H1 (cell line): ENCODE data around the gene FAM228A. TPM values are rescaled to one million over a fixed set of nuclear protein-coding genes. Genes with fewer than 3 reads are reported as not detected.

Source experiments
- CTCF ChIA-PET: fragments of 300-600 bp; sonication (Branson Sonifier 250); formaldehyde crosslinking; loops from one replicate; lab custom pipeline; 2021; ENCODE audit not compliant: partially characterized antibody; lab: Charles Lee
- POLR2A ChIA-PET: fragments of 300-600 bp; sonication (Branson Sonifier 250); formaldehyde crosslinking; loops from one replicate; lab custom pipeline; 2021; ENCODE audit warnings: inconsistent platforms; ENCODE audit not compliant: partially characterized antibody; lab: Charles Lee
- DNase-seq, 2 experiments: peaks; one replicate each; pipeline versions ENCODE4 v3.0.0 to v3.0.0-alpha.2; 2010 to 2022; ENCODE audit warnings: low spot score in 2 of 2, low read depth in 1 of 2, mixed read lengths in 1 of 2
- FAIRE-seq: peaks from 2 replicates; lab custom pipeline; 2011; peaks lifted over from hg19 to GRCh38; lab: Jason Lieb, UNC
- H2AFZ ChIP-seq: 2 replicates; pipeline ENCODE4 v1.8.1; 2012; ENCODE audit warnings: low read length, inconsistent platforms
- H2AK5ac ChIP-seq: 2 replicates; pipeline ENCODE4 v1.6.1; 2013; ENCODE audit warnings: low read depth, low read length
- H2BK120ac ChIP-seq: replicated peaks from 2 replicates; pipeline ENCODE3; 2013; ENCODE audit warnings: low read depth, low read length, inconsistent platforms
- H2BK12ac ChIP-seq: 2 replicates; pipeline ENCODE4 v1.6.1; 2013; ENCODE audit warnings: low read depth, low read length
- H2BK15ac ChIP-seq: 2 replicates; pipeline ENCODE4 v1.6.1; 2013; ENCODE audit warnings: low read length
- H2BK20ac ChIP-seq: 2 replicates; pipeline ENCODE4 v1.6.1; 2013; ENCODE audit warnings: low read length
- H2BK5ac ChIP-seq: 2 replicates; pipeline ENCODE4 v1.6.1; 2013; ENCODE audit warnings: low read depth, low read length
- H3K14ac ChIP-seq: 2 replicates; pipeline ENCODE4 v1.6.1; 2013; ENCODE audit warnings: inconsistent platforms; ENCODE audit not compliant: insufficient read length
- H3K18ac ChIP-seq: 2 replicates; pipeline ENCODE4 v1.6.1; 2013; ENCODE audit warnings: low read length; ENCODE audit errors: extremely low read depth
- H3K23ac ChIP-seq: 2 replicates; pipeline ENCODE4 v1.6.1; 2013; ENCODE audit warnings: inconsistent platforms; ENCODE audit not compliant: insufficient read length
- H3K23me2 ChIP-seq: 2 replicates; pipeline ENCODE4 v1.6.1; 2013; ENCODE audit warnings: low read depth, low read length
- H3K27ac ChIP-seq: 2 replicates; pipeline ENCODE4 v1.6.1; 2011; ENCODE audit warnings: low read depth, low read length, inconsistent platforms
- H3K27me3 ChIP-seq, 4 experiments: replicated peaks in 1 of 4; 1 replicate in 1 of 4; 2 replicates in 3 of 4; pipeline versions ENCODE4 v1.6.1 to v1.8.1; 2011 to 2013; ENCODE audit warnings: low read length in 3 of 4, mild to moderate bottlenecking in 3 of 4, inconsistent platforms in 2 of 4, mixed read lengths in 2 of 4, moderate library complexity in 1 of 4; ENCODE audit not compliant: control insufficient read depth in 3 of 4, insufficient read depth in 3 of 4; ENCODE audit errors: extremely low read depth in 1 of 4
- H3K36me3 ChIP-seq, 4 experiments: 2 replicates each; pipeline versions ENCODE4 v1.6.1 to v1.8.1; 2011 to 2013; ENCODE audit warnings: mild to moderate bottlenecking in 4 of 4, low read length in 3 of 4, moderate library complexity in 2 of 4, control low read depth in 1 of 4, inconsistent platforms in 1 of 4; ENCODE audit not compliant: insufficient read depth in 4 of 4, control insufficient read depth in 2 of 4
- H3K4ac ChIP-seq: replicated peaks from 2 replicates; pipeline ENCODE3; 2013; ENCODE audit warnings: low read length, low read depth, mixed read lengths, inconsistent platforms; ENCODE audit not compliant: insufficient read length
- H3K4me1 ChIP-seq, 4 experiments: replicated peaks in 1 of 4; 1 replicate in 1 of 4; 2 replicates in 3 of 4; pipeline versions ENCODE4 v1.6.1 to v1.8.1; 2011 to 2013; ENCODE audit warnings: low read length in 3 of 4, inconsistent platforms in 2 of 4, mixed read lengths in 1 of 4; ENCODE audit not compliant: insufficient read depth in 4 of 4, control insufficient read depth in 3 of 4
- H3K4me2 ChIP-seq, 2 experiments: 2 replicates each; pipeline versions ENCODE4 v1.6.1 to v1.8.1; 2011 to 2013; ENCODE audit warnings: low read depth in 2 of 2, low read length in 2 of 2, control low read depth in 1 of 2, inconsistent platforms in 1 of 2, mild to moderate bottlenecking in 1 of 2; ENCODE audit not compliant: insufficient read depth in 1 of 2
- H3K4me3 ChIP-seq, 4 experiments: fragments of 200-600, 300-600 bp in 1 of 4; sonication (generic), shearing (Covaris generic), sonication (Bioruptor Twin) in 1 of 4; 2 replicates each; pipeline versions ENCODE4 v1.5.1 to v1.8.1; 2011 to 2016; ENCODE audit warnings: low read length in 4 of 4, low read depth in 3 of 4, control low read depth in 2 of 4, inconsistent platforms in 2 of 4, mild to moderate bottlenecking in 2 of 4, mixed read lengths in 1 of 4, moderate library complexity in 1 of 4; ENCODE audit not compliant: insufficient read depth in 2 of 4; ENCODE audit errors: extremely low read depth in 1 of 4
- H3K56ac ChIP-seq: replicated peaks from 2 replicates; pipeline ENCODE3; 2013; ENCODE audit warnings: low read depth, mild to moderate bottlenecking, mixed read lengths, low read length, inconsistent platforms; ENCODE audit not compliant: insufficient read length
- H3K79me1 ChIP-seq: 2 replicates; pipeline ENCODE4 v1.6.1; 2013; ENCODE audit warnings: low read depth, low read length, control low read depth
- H3K79me2 ChIP-seq, 2 experiments: 2 replicates each; pipeline versions ENCODE4 v1.6.1 to v1.8.1; 2012 to 2013; ENCODE audit warnings: low read length in 2 of 2, mild to moderate bottlenecking in 2 of 2, inconsistent platforms in 1 of 2; ENCODE audit not compliant: insufficient read depth in 2 of 2, control insufficient read depth in 1 of 2
- H3K9ac ChIP-seq, 4 experiments: replicated peaks in 1 of 4; 1 replicate in 1 of 4; 2 replicates in 3 of 4; pipeline versions ENCODE4 v1.6.1 to v1.8.1; 2011 to 2013; ENCODE audit warnings: low read depth in 3 of 4, low read length in 3 of 4, control low read depth in 2 of 4, mild to moderate bottlenecking in 2 of 4, moderate library complexity in 2 of 4, inconsistent platforms in 1 of 4; ENCODE audit errors: extremely low read depth in 1 of 4
- H3K9me3 ChIP-seq, 2 experiments: 2 replicates each; pipeline versions ENCODE4 v1.6.1 to v1.8.1; 2012 to 2013; ENCODE audit warnings: mild to moderate bottlenecking in 2 of 2, moderate library complexity in 2 of 2, control low read depth in 1 of 2, inconsistent platforms in 1 of 2, low read depth in 1 of 2, low read length in 1 of 2, mixed read lengths in 1 of 2; ENCODE audit not compliant: insufficient read depth in 2 of 2
- H4K20me1 ChIP-seq, 2 experiments: replicated peaks in 1 of 2; 2 replicates each; pipeline versions ENCODE3 to v1.8.1; 2011 to 2013; ENCODE audit warnings: inconsistent platforms in 2 of 2, low read length in 2 of 2, mild to moderate bottlenecking in 1 of 2; ENCODE audit not compliant: insufficient read depth in 2 of 2, control insufficient read depth in 1 of 2
- H4K5ac ChIP-seq: 2 replicates; pipeline ENCODE4 v1.6.1; 2013; ENCODE audit warnings: low read length, low read depth, mixed read lengths, inconsistent platforms; ENCODE audit not compliant: insufficient read length
- H4K8ac ChIP-seq: 2 replicates; pipeline ENCODE4 v1.8.0; 2013; ENCODE audit warnings: mild to moderate bottlenecking, moderate library complexity, low read length, inconsistent platforms; ENCODE audit not compliant: insufficient read depth; ENCODE audit errors: extremely low read depth
- H4K91ac ChIP-seq: replicated peaks from 2 replicates; pipeline ENCODE3; 2013; ENCODE audit warnings: low read length, mixed read lengths, inconsistent platforms; ENCODE audit not compliant: insufficient read length
- BACH1 ChIP-seq: IDR thresholded peaks from 2 replicates; pipeline ENCODE4 v1.6.1; 2012; ENCODE audit warnings: low read length, improper control_type of control experiment
- EGR1 ChIP-seq: IDR thresholded peaks from 2 replicates; pipeline ENCODE4 v1.6.1; 2011; ENCODE audit warnings: low read depth, low read length, borderline replicate concordance
- FOSL1 ChIP-seq: IDR thresholded peaks from 2 replicates; pipeline ENCODE4 v1.6.1; 2011; ENCODE audit warnings: mild to moderate bottlenecking, low read depth, low read length, moderate library complexity; ENCODE audit not compliant: insufficient read depth
- GTF2F1 ChIP-seq: IDR thresholded peaks from 2 replicates; pipeline ENCODE4 v1.6.1; 2012; ENCODE audit warnings: low read depth, low read length, improper control_type of control experiment, borderline replicate concordance
- HDAC2 ChIP-seq, 2 experiments: fragments of 300-600 bp in 1 of 2; sonication (generic) in 1 of 2; IDR thresholded peaks; 2 replicates each; pipeline ENCODE4 v1.6.1; 2011 to 2012; ENCODE audit warnings: low read depth in 2 of 2, low read length in 2 of 2, mild to moderate bottlenecking in 2 of 2, moderate library complexity in 2 of 2, borderline replicate concordance in 1 of 2, inconsistent platforms in 1 of 2
- KDM1A ChIP-seq: fragments of 200-600, 300-600 bp; sonication (generic); IDR thresholded peaks from 2 replicates; pipeline ENCODE4 v1.7.1; 2016; ENCODE audit warnings: mild to moderate bottlenecking, low read length, borderline replicate concordance
- NANOG ChIP-seq: IDR thresholded peaks from 2 replicates; pipeline ENCODE4 v1.6.1; 2011; ENCODE audit warnings: low read length, low read depth, mild to moderate bottlenecking, inconsistent platforms; ENCODE audit not compliant: insufficient read depth, poor library complexity, severe bottlenecking
- RFX5 ChIP-seq: IDR thresholded peaks from 2 replicates; pipeline ENCODE4 v1.6.1; 2011; ENCODE audit warnings: low read depth, low read length, improper control_type of control experiment, borderline replicate concordance
- SIRT6 ChIP-seq: IDR thresholded peaks from one replicate; pipeline ENCODE4 v1.7.1; 2012; ENCODE audit warnings: low read length, inconsistent platforms
- SP4 ChIP-seq: IDR thresholded peaks from 2 replicates; pipeline ENCODE4 v1.6.1; 2012; ENCODE audit warnings: low read length, inconsistent platforms
- TEAD4 ChIP-seq: IDR thresholded peaks from 2 replicates; pipeline ENCODE4 v1.6.1; 2012; ENCODE audit warnings: low read depth, low read length, inconsistent platforms, mixed read lengths
- WGBS, 2 experiments: shearing (Covaris generic) in 1 of 2; methylation state at CpG; one replicate each; pipeline versions ENCODE4 v1.1.6 to v1.1.7; 2013 to 2015; ENCODE audit warnings: low lambda C conversion rate in 2 of 2, mixed read lengths in 2 of 2, inconsistent platforms in 1 of 2, low coverage in 1 of 2, missing lambda C conversion rate in 1 of 2; ENCODE audit not compliant: insufficient replicate concordance in 2 of 2, insufficient coverage in 1 of 2, insufficient read length in 1 of 2; ENCODE audit errors: extremely low coverage in 1 of 2, missing lambda C conversion rate in 1 of 2; 5-methylcytosine and 5-hydroxymethylcytosine counted together
- polyA plus RNA-seq, 7 experiments: library from polyadenylated mRNA; depleted of rRNA in 3 of 7; stranded (reverse) in 5 of 7; unstranded in 2 of 7; fragments of >200 nt in 5 of 7; fragments of 200-250 nt in 2 of 7; gene quantifications; 1 replicate in 5 of 7; 2 replicates in 1 of 7; 4 replicates in 1 of 7; pipeline versions ENCODE4 v1.2.1 to v1.2.3, GENCODE V29; 2011 to 2013; ENCODE audit warnings: missing spikeins in 2 of 7, mixed read lengths in 2 of 7
- total RNA-seq: library from RNA; stranded (reverse); fragmentation: NEBNext Ultra II Directional; extraction: Animal tissue kit (Norgen Biotek cat#: 25700); gene quantifications from 2 replicates; pipeline ENCODE4 v1.2.1, GENCODE V29; 2021

FAM228A gene
- total and polyA plus RNA-seq, 2 of the 8 experiments (the other 6 are each of a cell fraction or from before 2014, with no cell fraction given), result not detected

GRCh38 chr2:24206242-24206641 lies 31.4 kb downstream of the FAM228A start:
- no peak overlapping the region for H2AK5ac ChIP-seq
- H3K4ac ChIP-seq, result no peak overlapping the region
- no peaks in the 10 kb centered on the region for H3K9me3 ChIP-seq
- H3K23me2 ChIP-seq, result no peaks in the 10 kb centered on the region
- H2BK5ac ChIP-seq, result no peak overlapping the region
- H3K27me3 ChIP-seq, result no peaks in the 10 kb centered on the region
- H4K5ac ChIP-seq, result no peak overlapping the region
- H2BK15ac ChIP-seq, result no peak overlapping the region
- no peaks in the 10 kb centered on the region; a peak in 1 of 7 replicates for H3K4me1 ChIP-seq
- TF ChIP-seq NANOG (no peak), KDM1A (no peak), HDAC2 (IDR thresholded peaks at IDR 0.05; ENCODE audit: borderline replicate concordance in 1 of 2, low read depth in 2 of 2, low read length in 2 of 2) (no peak), SIRT6 (no peak), FOSL1 (no peak), GTF2F1 (no peak), SP4 (no peak), BACH1 (no peak), TEAD4 (no peak), RFX5 (no peak), EGR1 (no peak)
- ChIA-PET CTCF (interaction anchor here (1.3 kb wide), 1 partner anchor 22 kb away, joined by 4 read pairs; no protein-coding TSS in a partner anchor), POLR2A (interaction anchor here (0.8 to 1.2 kb wide), 2 partner anchors 12 to 15 kb away, joined by 3 read pairs; no protein-coding TSS in a partner anchor)
- no peak overlapping the region for H3K18ac ChIP-seq
- 83% methylated on average over 5 of the region's 6 CpGs; no CpG with 5 or more reads in 1 of the 2 experiments for WGBS, 2 experiments
- H2BK120ac ChIP-seq, result no peak overlapping the region
- H4K8ac ChIP-seq, result 0 out of 2 replicates have a peak overlapping the region, but pooled peaks have one; percentile 31
- no peak overlapping the region for H2AFZ ChIP-seq
- no peak overlapping the region for H2BK20ac ChIP-seq
- no peak overlapping the region for H3K4me2 ChIP-seq
- H3K56ac ChIP-seq, result no peak overlapping the region
- H3K4me3 ChIP-seq, result no peak overlapping the region
- DNase-seq (no peak), FAIRE-seq (no peak)
- no peak overlapping the region for H4K91ac ChIP-seq
- H3K79me2 ChIP-seq, result no peaks in the 10 kb centered on the region
- H3K36me3 ChIP-seq, result no peaks in the 10 kb centered on the region
- peaks cover 0 to 2% of the 10 kb centered on the region in 2 experiments for H4K20me1 ChIP-seq
- H3K79me1 ChIP-seq, result no peaks in the 10 kb centered on the region
- H3K14ac ChIP-seq, result no peak overlapping the region
- H2BK12ac ChIP-seq, result no peak overlapping the region
- H3K27ac ChIP-seq, result no peak overlapping the region
- no peak overlapping the region for H3K9ac ChIP-seq
- no peak overlapping the region for H3K23ac ChIP-seq
